Lung (tissue), 16 donors: Measurements from ENCODE around the gene BNIP5. TPM values are rescaled to one million over a fixed set of nuclear protein-coding genes. Genes with fewer than 3 reads are reported as not detected.

Experiments
- ATAC-seq: fragments of 200-7000 bp; cut with Tn5 transposase; one replicate; pipeline ENCODE4 v1.9.1; 2020; ENCODE audit warnings: moderate number of reproducible peaks; ENCODE audit not compliant: insufficient read depth, low FRiP score
- DNase-seq, 3 donors: peaks; one replicate each; pipeline ENCODE4 v3.0.0-alpha.2; 2013 to 2017
- H3K27ac ChIP-seq, 2 donors: one replicate each; pipeline ENCODE4 v1.5.1; 2013; ENCODE audit warnings: mild to moderate bottlenecking in 2 of 2, moderate library complexity in 2 of 2, control low read depth in 1 of 2, inconsistent platforms in 1 of 2, low read depth in 1 of 2, low read length in 1 of 2
- H3K27me3 ChIP-seq, 3 donors: one replicate each; pipeline ENCODE4 v1.5.1; 2013; ENCODE audit warnings: low read length in 2 of 3; ENCODE audit not compliant: control insufficient read depth in 3 of 3, insufficient read depth in 3 of 3
- H3K36me3 ChIP-seq, 4 donors: one replicate each; pipeline ENCODE4 v1.5.1; 2013; ENCODE audit warnings: low read length in 4 of 4, mild to moderate bottlenecking in 1 of 4, moderate library complexity in 1 of 4; ENCODE audit not compliant: control insufficient read depth in 4 of 4, insufficient read depth in 4 of 4
- H3K4me1 ChIP-seq, 5 donors: one replicate each; pipeline ENCODE4 v1.5.1; 2013; ENCODE audit warnings: low read length in 5 of 5, mild to moderate bottlenecking in 2 of 5, moderate library complexity in 1 of 5; ENCODE audit not compliant: control insufficient read depth in 5 of 5, insufficient read depth in 5 of 5
- H3K4me3 ChIP-seq: one replicate; pipeline ENCODE4 v1.5.1; 2013; ENCODE audit warnings: mild to moderate bottlenecking, control low read depth, moderate library complexity
- H3K9ac ChIP-seq, 2 donors: one replicate each; pipeline ENCODE4 v1.5.1; 2013; ENCODE audit warnings: low read length in 2 of 2, control low read depth in 1 of 2; ENCODE audit not compliant: insufficient read depth in 1 of 2
- H3K9me3 ChIP-seq, 4 donors: one replicate each; pipeline ENCODE4 v1.5.1; 2013; ENCODE audit warnings: low read length in 3 of 4, mild to moderate bottlenecking in 1 of 4, moderate library complexity in 1 of 4; ENCODE audit not compliant: control insufficient read depth in 4 of 4, insufficient read depth in 3 of 4
- WGBS, 2 donors: extraction: QIAGEN DNeasy Blood & Tissue Kit; methylation state at CpG; one replicate each; pipeline ENCODE4 v1.1.7; 2013; 5-methylcytosine and 5-hydroxymethylcytosine counted together
- long read RNA-seq, 5 donors: transcript quantifications; one replicate each; lab custom pipeline, GENCODE V29; 2026
- polyA plus RNA-seq, 2 donors: library from polyadenylated mRNA; stranded (reverse); fragments of 200-250 nt; gene quantifications; one replicate each; pipeline ENCODE4 v1.2.1, GENCODE V29; 2013
- total RNA-seq, 2 donors: library from RNA; depleted of rRNA in 1 of 2; stranded (reverse); fragments of >200 nt in 1 of 2; gene quantifications; one replicate each; pipeline ENCODE4 v1.2.1, GENCODE V29; 2014 to 2021
- TF ChIP-seq, protein P1 (sequence below): IDR thresholded peaks from 2 replicates; pipeline ENCODE4 v1.5.1; 2012; ENCODE audit warnings: mild to moderate bottlenecking; ENCODE audit errors: control extremely low read depth, extremely low read depth
- donor health status: control.
- donor health status: control.
- donor health status: Bipolar disorder and iron deficiency.
- donor health status: healthy.
- donor health status: DM: yes; HTN: yes; CAD: no.

BNIP5 gene
- total RNA-seq: under 1 TPM; 0.06 to 0.09 TPM
- under 1 TPM in 1 of 2 donors, not detected in 1; 0.02 TPM for polyA plus RNA-seq
- long read RNA-seq, donor 1: 0 reads
- long read RNA-seq, donor 2: 0 reads
- long read RNA-seq, donor 3: 0 reads
- long read RNA-seq, donor 4: 0 reads
- long read RNA-seq, donor 5: 0 reads

- no peak within 1 kb of the TSS for H3K9ac ChIP-seq
- ATAC-seq: no peak
- no peak within 1 kb of the TSS for H3K27ac ChIP-seq
- 60 to 62% methylated on average over 3 of the region's 3 CpGs for WGBS, 2 donors
- peaks cover 0 to 46% (median 7%) of the 10 kb centered on the region in 3 donors for H3K27me3 ChIP-seq
- H3K9me3 ChIP-seq: no peaks in the 10 kb centered on the region
- H3K4me1 ChIP-seq: peaks cover 0 to 15% (median 2%) of the 10 kb centered on the region in 5 donors
- no peaks in the 10 kb centered on the region for H3K36me3 ChIP-seq
- H3K4me3 ChIP-seq: no peak within 1 kb of the TSS
- no peak for DNase-seq
- TF ChIP-seq, protein P1, sequence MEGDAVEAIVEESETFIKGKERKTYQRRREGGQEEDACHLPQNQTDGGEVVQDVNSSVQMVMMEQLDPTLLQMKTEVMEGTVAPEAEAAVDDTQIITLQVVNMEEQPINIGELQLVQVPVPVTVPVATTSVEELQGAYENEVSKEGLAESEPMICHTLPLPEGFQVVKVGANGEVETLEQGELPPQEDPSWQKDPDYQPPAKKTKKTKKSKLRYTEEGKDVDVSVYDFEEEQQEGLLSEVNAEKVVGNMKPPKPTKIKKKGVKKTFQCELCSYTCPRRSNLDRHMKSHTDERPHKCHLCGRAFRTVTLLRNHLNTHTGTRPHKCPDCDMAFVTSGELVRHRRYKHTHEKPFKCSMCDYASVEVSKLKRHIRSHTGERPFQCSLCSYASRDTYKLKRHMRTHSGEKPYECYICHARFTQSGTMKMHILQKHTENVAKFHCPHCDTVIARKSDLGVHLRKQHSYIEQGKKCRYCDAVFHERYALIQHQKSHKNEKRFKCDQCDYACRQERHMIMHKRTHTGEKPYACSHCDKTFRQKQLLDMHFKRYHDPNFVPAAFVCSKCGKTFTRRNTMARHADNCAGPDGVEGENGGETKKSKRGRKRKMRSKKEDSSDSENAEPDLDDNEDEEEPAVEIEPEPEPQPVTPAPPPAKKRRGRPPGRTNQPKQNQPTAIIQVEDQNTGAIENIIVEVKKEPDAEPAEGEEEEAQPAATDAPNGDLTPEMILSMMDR: no peak
Observed at GRCh38 chr6:36336779-36337241, at the start of gene BNIP5. Gene BNIP5 (minus strand): TSS chr6:36336888. CDS start chr6:36330690, 6,198 bp downstream.

DNA sequence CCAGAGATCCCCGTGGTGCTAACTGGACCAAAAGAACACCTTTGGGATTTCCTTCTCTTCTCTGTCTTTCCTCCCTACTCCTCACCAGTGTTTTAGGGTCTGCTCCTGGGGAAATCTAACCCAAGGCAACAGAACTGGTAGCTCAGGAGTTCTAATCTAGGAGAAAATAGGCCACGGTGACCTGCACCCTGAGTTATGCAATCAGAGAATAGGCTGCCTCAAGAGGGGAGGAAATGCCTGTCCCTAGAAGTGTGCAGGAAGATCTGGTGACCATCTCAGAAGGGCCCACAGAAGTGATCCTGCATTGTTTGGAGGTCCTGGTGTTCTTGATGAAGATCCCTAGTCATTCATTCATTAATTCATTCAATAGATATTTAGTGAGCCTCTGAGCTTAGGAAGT, 47.4 kb upstream of the BNIP5 start:
- peaks cover 0 to 31% (median 13%) of the 10 kb centered on the region in 3 donors for H3K27me3 ChIP-seq
- 56 to 69% methylated on average over 2 of the region's 2 CpGs for WGBS, 2 donors
- ATAC-seq (no peak), DNase-seq (no peak)
- no peak overlapping the region for H3K27ac ChIP-seq
- peaks cover 0 to 21% (median 0%) of the 10 kb centered on the region in 5 donors for H3K4me1 ChIP-seq
- no peak overlapping the region for H3K9ac ChIP-seq
- H3K36me3 ChIP-seq: no peaks in the 10 kb centered on the region
- TF ChIP-seq, protein P1: no peak
- no peaks in the 10 kb centered on the region for H3K9me3 ChIP-seq
- no peak overlapping the region for H3K4me3 ChIP-seq

GRCh38 chr6:36383606-36384005, 46.9 kb upstream of the BNIP5 start:
- Histone ChIP-seq H3K36me3 (no peaks in the 10 kb centered on the region), H3K27me3 (peaks cover 0 to 31% (median 13%) of the 10 kb centered on the region in 3 donors), H3K4me3 (no peak overlapping the region), H3K4me1 (peaks cover 0 to 21% (median 0%) of the 10 kb centered on the region in 5 donors), H3K9me3 (no peaks in the 10 kb centered on the region), H3K9ac (no peak overlapping the region), H3K27ac (no peak overlapping the region)
- 74 to 78% methylated on average over 2 of the region's 2 CpGs for WGBS, 2 donors
- DNase-seq: no peak
- no peak for ATAC-seq
- TF ChIP-seq, protein P1: no peak
